ENCODE measurements around the gene CAMK4.

CAMK4 gene

DNA sequence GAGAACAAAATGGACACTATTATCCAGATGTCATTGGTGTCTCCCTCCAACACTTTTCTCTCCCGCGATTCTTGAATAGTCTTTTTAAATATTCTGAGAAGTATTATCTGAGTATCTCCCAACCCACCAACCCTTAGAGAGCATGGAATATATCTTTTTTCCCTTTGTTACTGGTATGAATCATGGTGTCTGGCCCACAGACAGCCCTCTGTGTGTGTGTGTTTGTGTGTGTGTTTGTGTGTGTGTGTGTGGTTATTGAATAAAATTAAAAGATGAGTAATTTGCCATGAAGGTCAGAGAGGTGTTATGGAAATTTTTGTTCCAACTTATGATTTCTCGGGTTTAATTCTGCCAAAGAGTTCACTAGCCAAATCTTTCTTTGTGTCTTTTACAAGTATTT lies 47.7 kb downstream of the CAMK4 start:
- TF ChIP-seq, protein P1, sequence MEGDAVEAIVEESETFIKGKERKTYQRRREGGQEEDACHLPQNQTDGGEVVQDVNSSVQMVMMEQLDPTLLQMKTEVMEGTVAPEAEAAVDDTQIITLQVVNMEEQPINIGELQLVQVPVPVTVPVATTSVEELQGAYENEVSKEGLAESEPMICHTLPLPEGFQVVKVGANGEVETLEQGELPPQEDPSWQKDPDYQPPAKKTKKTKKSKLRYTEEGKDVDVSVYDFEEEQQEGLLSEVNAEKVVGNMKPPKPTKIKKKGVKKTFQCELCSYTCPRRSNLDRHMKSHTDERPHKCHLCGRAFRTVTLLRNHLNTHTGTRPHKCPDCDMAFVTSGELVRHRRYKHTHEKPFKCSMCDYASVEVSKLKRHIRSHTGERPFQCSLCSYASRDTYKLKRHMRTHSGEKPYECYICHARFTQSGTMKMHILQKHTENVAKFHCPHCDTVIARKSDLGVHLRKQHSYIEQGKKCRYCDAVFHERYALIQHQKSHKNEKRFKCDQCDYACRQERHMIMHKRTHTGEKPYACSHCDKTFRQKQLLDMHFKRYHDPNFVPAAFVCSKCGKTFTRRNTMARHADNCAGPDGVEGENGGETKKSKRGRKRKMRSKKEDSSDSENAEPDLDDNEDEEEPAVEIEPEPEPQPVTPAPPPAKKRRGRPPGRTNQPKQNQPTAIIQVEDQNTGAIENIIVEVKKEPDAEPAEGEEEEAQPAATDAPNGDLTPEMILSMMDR (IDR thresholded peaks at IDR 0.05; ENCODE audit: low read depth, low read length) = no peak
- DNase-seq (ENCODE audit: extremely low read depth, low read depth) = no peak

DNA sequence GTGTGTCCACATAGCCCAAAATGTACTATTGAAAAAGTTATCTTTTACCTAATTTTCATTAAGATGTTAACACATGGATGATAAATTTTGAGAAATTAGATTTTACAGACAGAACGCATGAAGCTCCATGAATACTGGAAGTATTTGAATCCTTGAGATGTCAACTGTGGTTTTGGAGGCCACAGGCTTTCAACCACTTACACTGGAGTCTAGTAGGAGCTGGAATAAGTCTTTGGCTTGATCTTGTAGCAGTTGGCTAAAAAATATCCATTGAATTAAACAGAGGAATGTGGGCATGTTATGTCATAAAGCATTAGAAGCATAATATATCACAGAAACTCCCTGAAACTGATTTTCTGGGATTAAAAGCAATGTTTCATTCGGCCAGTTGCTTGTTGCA lies 52.9 kb downstream of the CAMK4 start:
- TF ChIP-seq, protein P1 (IDR thresholded peaks at IDR 0.05; ENCODE audit: low read depth, low read length) = no peak

DNA sequence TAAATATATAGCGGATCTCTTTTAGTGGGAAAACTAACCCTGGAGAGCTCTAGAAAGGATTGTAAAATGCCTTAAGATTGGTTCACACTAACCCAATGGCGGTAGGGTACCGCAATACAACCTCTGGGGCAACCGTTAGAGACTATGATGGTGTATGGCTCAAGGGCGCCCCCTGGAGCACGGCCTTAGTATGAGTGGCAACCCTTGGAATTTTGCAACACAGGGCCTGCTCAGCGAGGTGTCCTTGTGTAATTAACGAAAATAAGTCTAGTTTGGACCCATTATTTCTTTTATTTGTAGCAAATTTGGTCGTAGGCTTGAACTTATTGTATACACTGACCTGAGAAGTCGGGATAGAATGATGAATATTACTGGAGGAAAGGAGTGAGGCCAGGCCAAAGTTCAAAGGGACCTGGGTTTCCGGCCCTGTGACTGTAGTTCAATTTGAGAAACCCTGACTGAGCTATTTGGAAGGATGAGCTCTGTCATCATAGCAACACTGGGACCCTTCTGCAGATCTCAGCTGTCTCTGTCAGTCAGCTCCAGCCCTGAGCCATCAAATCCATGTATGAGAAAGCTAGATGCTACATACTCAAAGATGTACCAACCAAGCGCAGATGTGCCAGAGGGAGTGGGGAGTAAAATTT lies 54.8 kb downstream of the CAMK4 start:
- TF ChIP-seq, protein P1 (IDR thresholded peaks at IDR 0.05; ENCODE audit: low read depth, low read length) = peak; percentile 50
- DNase-seq (ENCODE audit: extremely low read depth, low read depth) = no peak

More for the DNA sequence above, 52.9 kb downstream of the CAMK4 start:
- no peak for DNase-seq (ENCODE audit: extremely low read depth, low read depth)

DNA sequence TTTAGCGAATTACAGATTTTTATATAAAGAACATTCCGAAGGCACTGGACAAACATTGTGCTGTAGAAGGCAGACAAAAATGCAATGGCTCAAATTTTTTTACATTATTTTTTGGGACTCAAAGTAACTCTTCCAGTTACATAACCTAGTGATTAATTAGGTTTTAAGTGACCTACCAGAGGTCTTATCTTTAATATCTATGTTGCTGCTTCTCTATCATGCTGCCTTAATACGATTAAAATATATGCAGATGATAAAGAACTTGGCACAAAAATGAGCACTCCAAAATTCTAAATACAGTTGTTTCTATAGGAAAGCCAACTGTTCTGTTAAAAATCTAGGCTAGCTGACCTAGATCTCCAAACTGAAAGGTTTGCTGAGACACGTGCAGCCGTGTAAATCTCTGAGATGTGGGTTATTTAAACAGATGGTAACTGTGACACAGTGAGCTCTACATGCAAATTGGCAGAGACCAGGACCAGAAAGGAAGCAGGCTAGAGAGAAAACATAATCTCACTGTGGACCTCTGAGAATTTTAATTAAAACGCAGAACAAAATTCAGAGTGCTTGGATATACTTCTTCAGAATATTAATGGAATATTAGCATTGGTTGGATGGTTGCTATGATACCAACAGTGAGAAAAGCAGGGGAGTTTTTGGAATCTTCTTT lies 56.2 kb downstream of the CAMK4 start:
- DNase-seq (ENCODE audit: extremely low read depth, low read depth) = no peak
- TF ChIP-seq, protein P1 (IDR thresholded peaks at IDR 0.05; ENCODE audit: low read depth, low read length) = no peak

DNA sequence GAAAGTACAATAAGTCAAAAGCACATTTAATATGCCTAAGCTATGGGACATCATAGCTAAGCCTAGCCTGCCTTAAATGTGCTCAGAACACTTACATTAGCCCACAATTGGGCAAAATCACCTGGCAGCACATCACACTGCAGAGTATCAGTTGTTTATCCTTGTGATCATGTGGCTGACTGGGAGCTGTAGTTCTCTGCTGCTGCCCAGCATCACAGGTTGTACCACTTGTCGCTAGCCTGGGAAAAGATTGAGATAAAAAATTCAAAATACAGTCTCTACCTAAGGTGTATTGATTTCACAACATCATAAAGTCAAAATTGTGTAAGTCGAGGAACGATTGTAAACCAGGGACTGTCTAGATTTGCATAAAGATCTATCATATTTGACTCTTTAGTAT lies 58.6 kb downstream of the CAMK4 start:
- no peak for DNase-seq (ENCODE audit: extremely low read depth, low read depth)
- TF ChIP-seq, protein P1 (IDR thresholded peaks at IDR 0.05; ENCODE audit: low read depth, low read length) = no peak

DNA sequence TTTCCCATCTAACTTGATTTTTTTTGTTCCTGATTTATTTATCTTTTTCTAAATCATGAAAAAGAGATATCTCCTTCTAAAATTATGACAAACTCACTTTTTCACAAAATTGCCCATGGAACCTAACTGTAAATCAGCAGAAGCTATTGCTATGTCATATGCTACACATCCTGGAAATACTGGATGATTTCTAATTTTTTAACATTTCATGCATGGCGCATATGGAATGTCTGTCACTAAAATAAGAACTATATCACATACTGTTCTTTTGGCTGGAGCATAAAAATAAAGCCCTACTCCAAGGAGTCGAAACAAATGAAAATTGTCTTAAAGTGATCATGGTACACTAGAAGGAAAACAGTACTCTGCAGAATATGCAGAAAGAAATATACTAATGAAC lies 60.6 kb downstream of the CAMK4 start:
- TF ChIP-seq, protein P1 (IDR thresholded peaks at IDR 0.05; ENCODE audit: low read depth, low read length) = no peak
- no peak for DNase-seq (ENCODE audit: extremely low read depth, low read depth)

DNA sequence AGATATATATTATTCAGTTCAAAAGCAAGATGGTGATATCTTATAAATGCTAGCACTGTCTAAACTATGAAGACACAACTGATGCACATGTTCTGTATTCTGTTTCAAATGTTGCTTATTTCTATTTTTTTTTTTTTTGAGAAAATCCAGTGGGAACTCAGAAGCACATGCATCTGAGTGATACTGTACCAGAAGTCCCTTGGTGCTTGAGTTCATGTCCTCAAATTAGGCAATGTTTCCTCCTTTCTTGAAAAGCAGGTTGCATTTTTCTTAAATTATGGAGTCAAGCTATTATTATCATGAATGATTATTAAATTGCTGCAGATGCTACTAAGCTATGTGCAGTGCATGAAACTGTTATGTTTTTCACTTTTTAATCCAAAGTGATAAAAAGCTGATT lies 70.4 kb downstream of the CAMK4 start:
- DNase-seq (ENCODE audit: extremely low read depth, low read depth) = no peak
- TF ChIP-seq, protein P1 (IDR thresholded peaks at IDR 0.05; ENCODE audit: low read depth, low read length) = no peak

Measured in AG09319 (cell line).